H1 (cell line): ENCODE measurements around the gene INPP5E. TPM values are rescaled to one million over a fixed set of nuclear protein-coding genes. Genes with fewer than 3 reads are reported as not detected.

Experiments used
- CEBPB ChIP-seq: IDR thresholded peaks from 2 replicates; pipeline ENCODE4 v1.6.1; 2012; ENCODE audit warnings: low read depth, low read length
- CHD1 ChIP-seq: IDR thresholded peaks from 2 replicates; pipeline ENCODE4 v1.6.1; 2012; ENCODE audit warnings: low read depth, low read length, improper control_type of control experiment
- CHD2 ChIP-seq: IDR thresholded peaks from 2 replicates; pipeline ENCODE4 v1.6.1; 2012; ENCODE audit warnings: low read length, improper control_type of control experiment
- CHD7 ChIP-seq: fragments of 300-600 bp; sonication (generic); IDR thresholded peaks from 2 replicates; pipeline ENCODE4 v1.7.1; 2012; ENCODE audit warnings: low read length, moderate library complexity, mild to moderate bottlenecking, inconsistent platforms; ENCODE audit not compliant: insufficient replicate concordance
- E2F6 ChIP-seq: IDR thresholded peaks from 2 replicates; pipeline ENCODE4 v1.6.1; 2012; ENCODE audit warnings: inconsistent platforms
- JUND ChIP-seq: IDR thresholded peaks from 2 replicates; pipeline ENCODE4 v1.6.1; 2011; ENCODE audit warnings: mild to moderate bottlenecking, improper control_type of control experiment, low read length
- SIX5 ChIP-seq: IDR thresholded peaks from 2 replicates; pipeline ENCODE4 v1.6.1; 2011; ENCODE audit warnings: mild to moderate bottlenecking, low read depth, low read length
- polyA plus RNA-seq, 7 experiments: library from polyadenylated mRNA; depleted of rRNA in 3 of 7; stranded (reverse) in 5 of 7; unstranded in 2 of 7; fragments of >200 nt in 5 of 7; fragments of 200-250 nt in 2 of 7; gene quantifications; 1 replicate in 5 of 7; 2 replicates in 1 of 7; 4 replicates in 1 of 7; pipeline versions ENCODE4 v1.2.1 to v1.2.3, GENCODE V29; 2011 to 2013; ENCODE audit warnings: missing spikeins in 2 of 7, mixed read lengths in 2 of 7
- total RNA-seq: library from RNA; stranded (reverse); fragmentation: NEBNext Ultra II Directional; extraction: Animal tissue kit (Norgen Biotek cat#: 25700); gene quantifications from 2 replicates; pipeline ENCODE4 v1.2.1, GENCODE V29; 2021

The INPP5E gene
- total and polyA plus RNA-seq, 2 of the 8 experiments (the other 6 are each of a cell fraction or from before 2014, with no cell fraction given), result 8.7 to 11.3 TPM

GRCh38 chr9:136443687-136444086 is 4.0 kb upstream of the INPP5E start (continued):
- TF ChIP-seq CHD7 (no peak), JUND (no peak), CHD1 (no peak), E2F6 (no peak), CEBPB (no peak), CHD2 (no peak), SIX5 (no peak)
